Measurements from ENCODE around the gene OTP. TPM values are rescaled to one million over a fixed set of nuclear protein-coding genes. Genes with fewer than 3 reads are reported as not detected.

The OTP gene
- total RNA-seq, 4 donors from 2014 or later: not detected

Other genes starting within 250 kb of the OTP start
- gene WDR41, start 146.4 kb downstream of the OTP start, total RNA-seq: 10 to 100 TPM; 22.4 to 40.9 (median 37.4) TPM
- gene TBCA, start 137.6 kb upstream of the OTP start, total RNA-seq: 100 to 1,000 TPM in 2 of 4 donors, 10 to 100 TPM in 2; 93.7 to 130 (median 100) TPM

Data from lower leg skin (tissue), 4 donors.